ENCODE measurements around the gene PHF19.

DNA sequence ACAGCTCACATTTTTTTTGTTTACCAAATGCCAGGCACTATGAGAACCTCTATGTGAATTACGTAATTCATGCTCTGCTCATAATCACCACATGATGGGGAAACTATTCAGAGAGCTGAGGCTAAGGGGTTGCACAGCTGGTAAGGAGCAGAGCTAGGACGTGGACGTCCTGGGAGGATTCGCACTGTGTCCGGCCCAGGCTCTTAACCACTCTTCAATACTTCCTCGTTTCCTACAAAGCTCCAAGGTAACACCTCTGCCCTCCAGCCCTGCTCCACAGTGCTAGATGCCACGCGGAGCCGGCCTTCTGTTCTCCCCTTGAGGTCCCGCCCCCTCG, 8.7 kb downstream of the PHF19 start:
- peak; percentile 45 to 71; a peak in 3 of 4 replicates for TF ChIP-seq CEBPB (IDR thresholded peaks at IDR 0.05)
- TF ChIP-seq, protein P1, sequence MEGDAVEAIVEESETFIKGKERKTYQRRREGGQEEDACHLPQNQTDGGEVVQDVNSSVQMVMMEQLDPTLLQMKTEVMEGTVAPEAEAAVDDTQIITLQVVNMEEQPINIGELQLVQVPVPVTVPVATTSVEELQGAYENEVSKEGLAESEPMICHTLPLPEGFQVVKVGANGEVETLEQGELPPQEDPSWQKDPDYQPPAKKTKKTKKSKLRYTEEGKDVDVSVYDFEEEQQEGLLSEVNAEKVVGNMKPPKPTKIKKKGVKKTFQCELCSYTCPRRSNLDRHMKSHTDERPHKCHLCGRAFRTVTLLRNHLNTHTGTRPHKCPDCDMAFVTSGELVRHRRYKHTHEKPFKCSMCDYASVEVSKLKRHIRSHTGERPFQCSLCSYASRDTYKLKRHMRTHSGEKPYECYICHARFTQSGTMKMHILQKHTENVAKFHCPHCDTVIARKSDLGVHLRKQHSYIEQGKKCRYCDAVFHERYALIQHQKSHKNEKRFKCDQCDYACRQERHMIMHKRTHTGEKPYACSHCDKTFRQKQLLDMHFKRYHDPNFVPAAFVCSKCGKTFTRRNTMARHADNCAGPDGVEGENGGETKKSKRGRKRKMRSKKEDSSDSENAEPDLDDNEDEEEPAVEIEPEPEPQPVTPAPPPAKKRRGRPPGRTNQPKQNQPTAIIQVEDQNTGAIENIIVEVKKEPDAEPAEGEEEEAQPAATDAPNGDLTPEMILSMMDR (IDR thresholded peaks at IDR 0.05), result no peak
- TF ChIP-seq, protein P2, sequence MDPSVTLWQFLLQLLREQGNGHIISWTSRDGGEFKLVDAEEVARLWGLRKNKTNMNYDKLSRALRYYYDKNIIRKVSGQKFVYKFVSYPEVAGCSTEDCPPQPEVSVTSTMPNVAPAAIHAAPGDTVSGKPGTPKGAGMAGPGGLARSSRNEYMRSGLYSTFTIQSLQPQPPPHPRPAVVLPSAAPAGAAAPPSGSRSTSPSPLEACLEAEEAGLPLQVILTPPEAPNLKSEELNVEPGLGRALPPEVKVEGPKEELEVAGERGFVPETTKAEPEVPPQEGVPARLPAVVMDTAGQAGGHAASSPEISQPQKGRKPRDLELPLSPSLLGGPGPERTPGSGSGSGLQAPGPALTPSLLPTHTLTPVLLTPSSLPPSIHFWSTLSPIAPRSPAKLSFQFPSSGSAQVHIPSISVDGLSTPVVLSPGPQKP (IDR thresholded peaks at IDR 0.05; ENCODE audit: low read depth, low read length), result no peak
- TF ChIP-seq EHMT2 (IDR thresholded peaks at IDR 0.05; ENCODE audit: low read depth), result no peak
- no peak for TF ChIP-seq JUNB (IDR thresholded peaks at IDR 0.05)
- no peak for TF ChIP-seq EP300 (IDR thresholded peaks at IDR 0.05)
- no peak for TF ChIP-seq POLR2AphosphoS2 (conservative IDR thresholded peaks at IDR 0.05; ENCODE audit: low read length)
- no peak for TF ChIP-seq MAZ (IDR thresholded peaks at IDR 0.05; ENCODE audit: borderline replicate concordance, low read depth, low read length)
- TF ChIP-seq KDM1A (IDR thresholded peaks at IDR 0.05; ENCODE audit: low read depth), result no peak
- TF ChIP-seq, protein P3, sequence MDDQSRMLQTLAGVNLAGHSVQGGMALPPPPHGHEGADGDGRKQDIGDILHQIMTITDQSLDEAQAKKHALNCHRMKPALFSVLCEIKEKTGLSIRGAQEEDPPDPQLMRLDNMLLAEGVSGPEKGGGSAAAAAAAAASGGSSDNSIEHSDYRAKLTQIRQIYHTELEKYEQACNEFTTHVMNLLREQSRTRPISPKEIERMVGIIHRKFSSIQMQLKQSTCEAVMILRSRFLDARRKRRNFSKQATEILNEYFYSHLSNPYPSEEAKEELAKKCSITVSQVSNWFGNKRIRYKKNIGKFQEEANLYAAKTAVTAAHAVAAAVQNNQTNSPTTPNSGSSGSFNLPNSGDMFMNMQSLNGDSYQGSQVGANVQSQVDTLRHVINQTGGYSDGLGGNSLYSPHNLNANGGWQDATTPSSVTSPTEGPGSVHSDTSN (IDR thresholded peaks at IDR 0.05), result no peak
- TF ChIP-seq POLR2A (IDR thresholded peaks at IDR 0.05; ENCODE audit: low read length), result peak; percentile 46
- TF ChIP-seq, protein P4, sequence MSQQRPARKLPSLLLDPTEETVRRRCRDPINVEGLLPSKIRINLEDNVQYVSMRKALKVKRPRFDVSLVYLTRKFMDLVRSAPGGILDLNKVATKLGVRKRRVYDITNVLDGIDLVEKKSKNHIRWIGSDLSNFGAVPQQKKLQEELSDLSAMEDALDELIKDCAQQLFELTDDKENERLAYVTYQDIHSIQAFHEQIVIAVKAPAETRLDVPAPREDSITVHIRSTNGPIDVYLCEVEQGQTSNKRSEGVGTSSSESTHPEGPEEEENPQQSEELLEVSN (IDR thresholded peaks at IDR 0.05; ENCODE audit: borderline replicate concordance, low read depth), result peak; percentile 62; the same call in 1 of the 2 replicates
